ENCODE results near the gene INHBE.

DNA sequence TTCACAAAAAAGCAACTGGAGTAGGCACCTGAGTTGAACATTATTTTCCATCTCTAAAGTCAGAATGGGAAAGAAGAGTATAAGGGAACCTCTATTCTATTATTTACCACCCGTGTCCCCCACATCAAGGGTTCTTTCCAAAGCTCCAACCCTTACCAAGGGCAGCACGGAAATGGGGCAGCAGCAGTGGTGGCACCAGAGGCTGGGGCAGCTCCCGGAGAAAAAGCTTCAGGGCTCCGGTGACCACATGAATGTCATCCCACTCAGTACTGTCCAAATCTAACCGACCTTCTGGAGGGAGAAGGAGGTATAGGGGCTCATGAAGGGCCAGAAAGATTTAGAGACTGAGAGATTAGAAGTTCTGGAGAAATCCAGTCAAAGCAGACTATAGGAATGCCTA, 18.8 kb downstream of the INHBE start:
- TF ChIP-seq, protein P1, sequence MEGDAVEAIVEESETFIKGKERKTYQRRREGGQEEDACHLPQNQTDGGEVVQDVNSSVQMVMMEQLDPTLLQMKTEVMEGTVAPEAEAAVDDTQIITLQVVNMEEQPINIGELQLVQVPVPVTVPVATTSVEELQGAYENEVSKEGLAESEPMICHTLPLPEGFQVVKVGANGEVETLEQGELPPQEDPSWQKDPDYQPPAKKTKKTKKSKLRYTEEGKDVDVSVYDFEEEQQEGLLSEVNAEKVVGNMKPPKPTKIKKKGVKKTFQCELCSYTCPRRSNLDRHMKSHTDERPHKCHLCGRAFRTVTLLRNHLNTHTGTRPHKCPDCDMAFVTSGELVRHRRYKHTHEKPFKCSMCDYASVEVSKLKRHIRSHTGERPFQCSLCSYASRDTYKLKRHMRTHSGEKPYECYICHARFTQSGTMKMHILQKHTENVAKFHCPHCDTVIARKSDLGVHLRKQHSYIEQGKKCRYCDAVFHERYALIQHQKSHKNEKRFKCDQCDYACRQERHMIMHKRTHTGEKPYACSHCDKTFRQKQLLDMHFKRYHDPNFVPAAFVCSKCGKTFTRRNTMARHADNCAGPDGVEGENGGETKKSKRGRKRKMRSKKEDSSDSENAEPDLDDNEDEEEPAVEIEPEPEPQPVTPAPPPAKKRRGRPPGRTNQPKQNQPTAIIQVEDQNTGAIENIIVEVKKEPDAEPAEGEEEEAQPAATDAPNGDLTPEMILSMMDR (IDR thresholded peaks at IDR 0.05) = no peak
- TF ChIP-seq POLR2A (IDR thresholded peaks at IDR 0.05) = no peak
- no peak for TF ChIP-seq EP300 (IDR thresholded peaks at IDR 0.05)

Data from ovary (tissue), 3 donors.